ENCODE data around the gene PLSCR4. TPM values are rescaled to one million over a fixed set of nuclear protein-coding genes. Genes with fewer than 3 reads are reported as not detected.
"Not testable (repeated sequence)": the region's sequence is repeated elsewhere in the genome, so short reads cannot be mapped to it uniquely, and the experiment has no call there.

PLSCR4 gene
- total RNA-seq, 2 experiments from 2014 or later: not detected

GRCh38 chr3:146259880-146260589 is 9.1 kb upstream of the PLSCR4 start:
- no peaks in the 10 kb centered on the region for H3K36me3 ChIP-seq (ENCODE audit: insufficient read depth, low read length)
- no TSS peak for BruUV-seq (replicated peaks)
- no peak for DNase-seq (ENCODE audit: low spot score)
- H3K4me2 ChIP-seq (ENCODE audit: low read length): no peak overlapping the region
- H3K9me3 ChIP-seq (ENCODE audit: low read length): no peaks in the 10 kb centered on the region
- POLR2A ChIA-PET: no interaction called here
- H3K27ac ChIP-seq (ENCODE audit: low read depth, low read length, poor library complexity, severe bottlenecking): no peak overlapping the region
- no peaks in the 10 kb centered on the region for H3K4me1 ChIP-seq (ENCODE audit: insufficient read depth, low read length, poor library complexity, severe bottlenecking)
- H4K20me1 ChIP-seq (ENCODE audit: insufficient read depth, low read length): no peaks in the 10 kb centered on the region
- H3K79me2 ChIP-seq (ENCODE audit: insufficient read depth, low read depth, low read length): no peaks in the 10 kb centered on the region
- TF ChIP-seq EZH2phosphoT487 (IDR thresholded peaks at IDR 0.05; ENCODE audit: borderline replicate concordance, low read depth, low read length) (no peak), CTCF (conservative IDR thresholded peaks at IDR 0.05; ENCODE audit: low read length) (no peak)
- H3K9me2 ChIP-seq (ENCODE audit: insufficient read depth, low read length): no peaks in the 10 kb centered on the region
- CTCF ChIA-PET (ENCODE audit: unreplicated experiment): no interaction called here
- intact Hi-C loops (cut with micrococcal nuclease; ENCODE audit: unreplicated experiment): no loop called here
- no peak overlapping the region for H3K4me3 ChIP-seq (ENCODE audit: low read depth, low read length, poor library complexity, severe bottlenecking)
- H2AFZ ChIP-seq (ENCODE audit: low read length): no peak overlapping the region

DNA sequence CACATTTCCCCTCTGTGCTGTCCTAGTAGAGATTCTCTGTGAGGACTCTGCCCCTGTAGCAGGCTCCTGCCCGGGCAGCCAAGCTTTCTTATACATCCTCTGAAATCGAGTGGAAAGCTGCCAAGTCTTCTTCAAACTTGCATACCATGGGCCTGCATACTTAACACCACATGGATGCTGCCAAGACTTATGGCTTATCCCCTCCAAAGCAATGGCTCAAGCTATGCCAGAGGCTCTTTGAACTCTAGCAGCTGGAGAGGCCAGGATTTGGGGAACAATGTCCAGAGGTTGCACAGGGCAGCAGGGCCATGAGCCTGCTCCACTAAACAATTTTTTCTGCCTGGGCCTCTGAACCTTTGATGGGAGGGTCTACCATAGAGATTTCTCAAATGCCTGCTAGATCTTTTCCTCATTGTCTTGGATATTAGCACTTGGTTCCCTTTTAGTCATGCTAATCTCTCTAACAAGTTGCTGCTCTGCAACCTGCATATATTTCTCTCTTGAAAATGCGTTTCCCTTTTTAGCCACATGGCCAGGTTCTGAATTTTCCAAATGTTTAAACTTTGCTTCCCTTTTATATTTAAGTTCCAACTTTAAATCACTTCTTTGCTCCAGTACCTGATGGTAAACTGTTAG is 6.1 kb upstream of the PLSCR4 start:
- no peaks in the 10 kb centered on the region for H3K36me3 ChIP-seq (ENCODE audit: insufficient read depth, low read length)
- H2AFZ ChIP-seq (ENCODE audit: low read length): no peak overlapping the region
- CTCF ChIA-PET (ENCODE audit: unreplicated experiment): no interaction called here
- no peak overlapping the region for H3K4me3 ChIP-seq (ENCODE audit: low read depth, low read length, poor library complexity, severe bottlenecking)
- no peak overlapping the region for H3K4me2 ChIP-seq (ENCODE audit: low read length)
- no TSS peak for BruUV-seq (replicated peaks)
- TF ChIP-seq CTCF (conservative IDR thresholded peaks at IDR 0.05; ENCODE audit: low read length) (no peak), EZH2phosphoT487 (IDR thresholded peaks at IDR 0.05; ENCODE audit: borderline replicate concordance, low read depth, low read length) (no peak)
- no peaks in the 10 kb centered on the region for H3K9me2 ChIP-seq (ENCODE audit: insufficient read depth, low read length)
- H3K79me2 ChIP-seq (ENCODE audit: insufficient read depth, low read depth, low read length): no peaks in the 10 kb centered on the region
- H3K9me3 ChIP-seq (ENCODE audit: low read length): no peaks in the 10 kb centered on the region
- no peaks in the 10 kb centered on the region for H4K20me1 ChIP-seq (ENCODE audit: insufficient read depth, low read length)
- H3K27ac ChIP-seq (ENCODE audit: low read depth, low read length, poor library complexity, severe bottlenecking): no peak overlapping the region
- no peak for DNase-seq (ENCODE audit: low spot score)
- intact Hi-C loops (cut with micrococcal nuclease; ENCODE audit: unreplicated experiment): no loop called here
- POLR2A ChIA-PET: interaction anchor here (0.5 to 0.6 kb wide), 2 partner anchors 24 to 145 kb away, joined by 3 to 4 read pairs; no protein-coding TSS in a partner anchor
- H3K4me1 ChIP-seq (ENCODE audit: insufficient read depth, low read length, poor library complexity, severe bottlenecking): no peaks in the 10 kb centered on the region

DNA sequence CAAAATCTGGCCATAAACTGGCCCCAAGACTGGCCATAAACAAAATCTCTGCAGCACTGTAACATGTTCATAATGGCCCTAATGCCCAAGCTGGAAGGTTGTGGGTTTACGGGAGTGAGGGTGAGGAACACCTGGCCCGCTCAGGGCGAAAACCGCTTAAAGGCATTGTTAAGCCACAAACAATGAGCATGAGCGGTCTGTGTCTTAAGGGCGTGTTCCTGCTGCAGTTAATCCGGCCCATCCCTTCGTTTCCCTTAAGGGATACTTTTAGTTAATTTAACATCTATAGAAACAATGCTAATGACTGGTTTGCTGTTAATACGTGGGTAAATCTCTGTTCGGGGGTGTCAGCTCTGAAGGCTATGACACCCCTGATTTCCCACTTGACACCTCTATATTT is 1.5 kb upstream of the PLSCR4 start:
- intact Hi-C loops (cut with micrococcal nuclease; ENCODE audit: unreplicated experiment): not testable (repeated sequence)

More for the DNA sequence above, 1.5 kb upstream of the PLSCR4 start:
- H3K9me3 ChIP-seq (ENCODE audit: low read length); H2AFZ ChIP-seq (ENCODE audit: low read length); DNase-seq (ENCODE audit: low spot score); H3K27ac ChIP-seq (ENCODE audit: low read depth, low read length, poor library complexity, severe bottlenecking); POLR2A ChIA-PET; BruUV-seq (replicated peaks); H3K4me3 ChIP-seq (ENCODE audit: low read depth, low read length, poor library complexity, severe bottlenecking); H3K4me1 ChIP-seq (ENCODE audit: insufficient read depth, low read length, poor library complexity, severe bottlenecking); H3K4me2 ChIP-seq (ENCODE audit: low read length); H3K9me2 ChIP-seq (ENCODE audit: insufficient read depth, low read length); H4K20me1 ChIP-seq (ENCODE audit: insufficient read depth, low read length); H3K79me2 ChIP-seq (ENCODE audit: insufficient read depth, low read depth, low read length); CTCF ChIA-PET (ENCODE audit: unreplicated experiment); H3K36me3 ChIP-seq (ENCODE audit: insufficient read depth, low read length): not testable (repeated sequence)

All from OCI-LY7 (cell line).